Adipocyte (in vitro differentiated cells): Measurements from ENCODE around the gene CRKL.
A peak's percentile ranks its signal among the peaks of the same experiment; 100 is the strongest.

Source experiments
- DNase-seq: peaks from one replicate; pipeline ENCODE4 v3.0.0-alpha.2; 2015; ENCODE audit warnings: low read depth
- H3K27me3 ChIP-seq: replicated peaks from 2 replicates; pipeline ENCODE4 v1.7.0; 2013; ENCODE audit warnings: mild to moderate bottlenecking, low read length, moderate library complexity; ENCODE audit not compliant: control insufficient read depth, insufficient read depth
- H3K36me3 ChIP-seq: 2 replicates; pipeline ENCODE4 v1.7.0; 2013; ENCODE audit warnings: low read length, mild to moderate bottlenecking, moderate library complexity; ENCODE audit not compliant: control insufficient read depth, insufficient read depth, severe bottlenecking
- H3K4me1 ChIP-seq: 2 replicates; pipeline ENCODE4 v1.7.0; 2013; ENCODE audit warnings: mild to moderate bottlenecking, low read length, moderate library complexity; ENCODE audit not compliant: control insufficient read depth, insufficient read depth
- H3K4me3 ChIP-seq: 2 replicates; pipeline ENCODE4 v1.7.0; 2013; ENCODE audit warnings: mild to moderate bottlenecking, low read length, moderate library complexity
- H3K9ac ChIP-seq: 2 replicates; pipeline ENCODE4 v1.7.0; 2013; ENCODE audit warnings: mild to moderate bottlenecking, low read length, moderate library complexity
- H3K9me3 ChIP-seq: 2 replicates; pipeline ENCODE4 v1.7.0; 2013; ENCODE audit warnings: mild to moderate bottlenecking, low read length, moderate library complexity; ENCODE audit not compliant: control insufficient read depth

Gene CRKL

GRCh38 chr22:20982563-20982882, 65.3 kb downstream of the CRKL start:
- Histone ChIP-seq H3K4me3 (peak overlapping the region; percentile 98), H3K4me1 (peaks cover 30% of the 10 kb centered on the region), H3K9me3 (peaks cover 10% of the 10 kb centered on the region), H3K27me3 (no peaks in the 10 kb centered on the region), H3K36me3 (peaks cover 21% of the 10 kb centered on the region), H3K9ac (peak overlapping the region; percentile 97)
- no peak for DNase-seq

DNA sequence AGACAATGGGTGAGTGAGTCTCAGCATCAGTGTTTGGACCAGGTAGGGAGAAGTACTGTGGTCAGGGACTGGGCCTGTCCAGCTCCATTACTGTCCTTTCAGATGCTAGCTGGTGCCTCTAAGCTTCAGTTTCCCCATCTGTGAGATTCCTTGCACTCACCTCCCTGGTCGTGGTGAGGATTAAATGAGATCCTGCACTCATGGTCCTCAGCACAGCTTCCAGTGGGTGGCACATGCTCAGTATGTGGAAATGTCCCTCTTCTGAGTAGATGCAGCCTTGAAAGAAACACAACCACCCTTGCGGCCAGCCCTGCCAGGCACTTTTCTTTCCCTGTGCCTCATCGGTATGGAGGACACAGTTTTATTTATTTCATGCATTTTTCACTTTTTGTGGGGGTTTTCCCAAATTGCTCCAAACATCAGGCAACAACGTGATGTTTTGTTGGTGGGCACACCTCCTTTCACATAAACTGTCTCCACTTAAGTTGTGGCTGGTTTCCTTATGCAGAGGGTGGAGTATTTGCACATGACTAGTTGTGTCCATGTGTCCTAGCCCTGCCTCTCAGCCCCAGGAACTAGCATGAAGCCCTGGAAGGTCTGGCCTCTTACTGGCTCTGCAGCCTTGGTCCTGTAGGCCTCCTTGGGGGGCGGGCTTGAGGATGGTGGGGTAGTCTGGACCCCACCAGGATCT, 66.0 kb downstream of the CRKL start:
- Histone ChIP-seq H3K36me3 (peaks cover 28% of the 10 kb centered on the region), H3K9me3 (peaks cover 9% of the 10 kb centered on the region), H3K9ac (peak overlapping the region; percentile 97), H3K4me1 (peaks cover 30% of the 10 kb centered on the region), H3K27me3 (no peaks in the 10 kb centered on the region), H3K4me3 (peak overlapping the region; percentile 98)
- peak; percentile 32 for DNase-seq

DNA sequence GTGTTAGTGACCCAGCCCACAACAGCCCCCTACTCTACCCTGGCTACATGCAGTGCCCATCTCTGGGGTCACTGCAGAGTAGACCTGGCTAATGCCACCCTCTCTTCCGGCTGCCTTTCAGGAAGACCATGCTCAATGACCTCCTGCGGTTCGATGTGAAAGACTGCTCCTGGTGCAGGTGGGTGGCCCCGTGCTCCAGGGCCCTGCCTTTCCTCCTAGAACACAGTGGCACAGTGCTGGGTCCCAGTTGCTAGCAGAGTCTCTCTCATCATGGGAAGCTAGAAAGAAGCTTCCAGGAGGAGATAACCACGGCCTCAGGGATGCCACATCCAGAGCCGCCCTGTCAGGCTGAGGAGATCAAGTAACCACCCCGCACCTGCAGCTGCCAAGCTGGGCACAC, 68.5 kb downstream of the CRKL start:
- Histone ChIP-seq H3K9me3 (no peaks in the 10 kb centered on the region), H3K4me3 (no peak overlapping the region), H3K4me1 (peaks cover 21% of the 10 kb centered on the region), H3K27me3 (no peaks in the 10 kb centered on the region), H3K9ac (no peak overlapping the region), H3K36me3 (peaks cover 42% of the 10 kb centered on the region)
- no peak for DNase-seq

DNA sequence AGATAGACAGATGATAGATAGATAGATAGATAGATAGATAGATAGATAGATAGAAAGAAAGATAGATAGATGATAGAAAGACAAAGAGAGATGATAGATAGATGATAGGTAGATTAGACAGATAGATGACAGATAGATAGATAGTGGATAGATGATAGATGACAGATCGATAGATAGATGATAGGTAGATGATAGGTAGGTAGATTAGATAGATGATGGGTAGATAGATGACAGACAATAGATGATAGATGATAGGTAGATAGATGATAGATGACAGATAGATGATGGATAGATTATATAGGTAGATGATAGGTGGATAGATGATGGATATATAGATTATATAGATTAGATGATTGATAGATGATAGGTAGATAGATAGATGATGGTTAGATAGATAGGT, 69.2 kb downstream of the CRKL start:
- no peak for DNase-seq
- peaks cover 49% of the 10 kb centered on the region for H3K36me3 ChIP-seq
- H3K4me1 ChIP-seq = peaks cover 16% of the 10 kb centered on the region
- no peaks in the 10 kb centered on the region for H3K27me3 ChIP-seq
- no peak overlapping the region for H3K4me3 ChIP-seq
- no peak overlapping the region for H3K9ac ChIP-seq
- H3K9me3 ChIP-seq = no peaks in the 10 kb centered on the region

DNA sequence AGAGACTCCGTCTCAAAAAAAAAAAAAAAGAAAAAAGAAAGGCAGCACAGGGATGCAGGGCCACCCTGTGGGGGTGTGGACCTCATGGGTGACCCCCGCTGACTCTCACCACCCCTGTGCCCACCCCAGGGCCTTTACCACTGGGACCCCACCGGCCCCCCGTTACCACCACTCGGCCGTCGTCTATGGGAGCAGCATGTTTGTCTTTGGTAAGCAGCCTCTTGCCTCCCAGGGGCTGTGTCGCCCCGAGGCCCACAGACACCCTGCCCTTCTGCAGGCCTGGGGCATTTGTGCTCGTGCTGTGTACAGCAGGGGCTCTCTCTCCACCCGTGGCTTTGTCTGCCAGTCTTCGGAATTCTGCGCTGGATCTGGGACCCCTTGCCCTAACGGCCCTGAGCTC, 70.2 kb downstream of the CRKL start:
- Histone ChIP-seq H3K27me3 (no peaks in the 10 kb centered on the region), H3K9me3 (no peaks in the 10 kb centered on the region), H3K9ac (no peak overlapping the region), H3K4me3 (no peak overlapping the region), H3K4me1 (peaks cover 13% of the 10 kb centered on the region), H3K36me3 (peaks cover 59% of the 10 kb centered on the region)
- DNase-seq = no peak

DNA sequence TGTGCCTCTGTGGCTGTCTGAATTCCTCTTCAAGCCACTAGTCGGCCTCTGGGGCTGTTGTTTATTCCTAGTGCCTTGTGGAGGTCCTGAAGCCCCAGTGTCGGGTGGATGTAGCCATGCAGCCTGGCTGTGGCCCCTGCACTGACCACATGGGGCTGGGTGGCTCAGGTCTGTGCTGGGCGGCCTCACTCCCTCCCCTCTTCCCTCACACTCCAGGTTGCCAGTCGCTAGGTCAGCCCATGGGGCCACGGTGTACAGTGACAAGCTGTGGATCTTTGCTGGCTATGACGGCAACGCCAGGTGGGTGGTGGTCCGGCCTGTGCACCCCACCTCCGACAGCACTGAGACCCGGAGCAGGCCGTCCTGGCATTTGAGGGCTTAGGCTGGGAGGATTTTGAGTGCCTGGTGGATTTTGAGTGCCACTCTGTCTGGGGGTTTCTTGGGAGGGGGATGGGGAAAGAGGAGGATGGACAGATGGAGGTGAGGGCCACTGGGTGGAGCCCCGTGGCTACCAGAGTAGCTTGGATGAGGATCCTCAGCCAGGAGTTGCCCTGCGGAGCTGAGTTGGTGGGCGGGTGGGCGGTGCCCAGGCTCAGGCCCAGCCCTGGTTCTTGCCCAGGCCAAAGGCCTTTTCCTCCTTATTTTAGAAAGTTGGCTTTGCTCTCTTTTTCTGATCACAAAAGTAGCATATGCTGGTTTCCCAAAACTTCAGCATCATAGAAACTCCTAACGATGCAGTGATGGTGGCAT, 71.5 kb downstream of the CRKL start:
- no peaks in the 10 kb centered on the region for H3K27me3 ChIP-seq
- peaks cover under 1% of the 10 kb centered on the region for H3K4me1 ChIP-seq
- peaks cover 71% of the 10 kb centered on the region for H3K36me3 ChIP-seq
- no peak overlapping the region for H3K9ac ChIP-seq
- DNase-seq = no peak
- no peaks in the 10 kb centered on the region for H3K9me3 ChIP-seq
- H3K4me3 ChIP-seq = no peak overlapping the region

DNA sequence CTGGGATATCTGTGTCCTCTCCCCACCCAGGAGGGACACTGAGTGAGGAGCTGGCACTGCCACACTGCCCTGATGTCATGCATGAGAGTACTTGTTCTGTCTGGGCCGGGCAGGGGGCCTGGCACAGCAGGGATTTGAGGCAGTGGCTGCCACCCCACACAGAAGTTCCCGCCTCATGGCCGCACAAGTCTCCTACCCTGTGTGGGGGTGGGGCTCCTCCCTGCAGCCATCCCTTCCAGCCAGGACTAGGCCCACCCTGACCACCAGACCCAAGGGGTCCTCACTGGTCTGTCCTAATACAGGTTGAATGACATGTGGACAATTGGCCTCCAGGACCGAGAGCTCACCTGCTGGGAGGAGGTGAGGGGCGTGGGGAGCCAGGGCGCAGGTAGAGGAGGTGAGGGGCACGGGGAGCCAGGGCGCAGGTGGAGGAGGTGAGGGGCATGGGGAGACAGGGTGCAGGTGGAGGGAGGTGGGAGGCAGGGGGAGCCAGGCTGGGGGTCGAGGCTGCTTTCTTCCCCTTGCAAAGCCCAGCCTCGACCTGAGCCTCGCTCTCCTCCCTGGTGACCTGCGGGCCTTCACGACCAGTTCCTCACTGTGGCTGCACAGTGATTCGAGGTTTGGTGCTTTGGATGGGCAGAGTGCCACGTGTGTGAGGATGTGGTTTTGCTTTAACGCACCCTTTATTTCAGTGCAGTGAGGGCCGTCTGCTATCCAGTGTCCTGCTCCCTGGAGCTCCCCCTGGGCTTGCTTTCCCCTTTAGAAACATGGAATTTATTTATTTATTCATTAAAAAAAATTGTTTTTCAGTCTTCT, 72.3 kb downstream of the CRKL start:
- Histone ChIP-seq H3K9ac (no peak overlapping the region), H3K9me3 (no peaks in the 10 kb centered on the region), H3K4me3 (no peak overlapping the region), H3K4me1 (no peaks in the 10 kb centered on the region), H3K27me3 (no peaks in the 10 kb centered on the region), H3K36me3 (peaks cover 74% of the 10 kb centered on the region)
- no peak for DNase-seq

- Histone ChIP-seq H3K9ac (no peak overlapping the region), H3K36me3 (peaks cover 74% of the 10 kb centered on the region), H3K4me3 (no peak overlapping the region), H3K4me1 (no peaks in the 10 kb centered on the region), H3K27me3 (no peaks in the 10 kb centered on the region), H3K9me3 (no peaks in the 10 kb centered on the region)
- no peak for DNase-seq
Measured at GRCh38 chr22:20990184-20991180, 73.3 kb downstream of the CRKL start.

DNA sequence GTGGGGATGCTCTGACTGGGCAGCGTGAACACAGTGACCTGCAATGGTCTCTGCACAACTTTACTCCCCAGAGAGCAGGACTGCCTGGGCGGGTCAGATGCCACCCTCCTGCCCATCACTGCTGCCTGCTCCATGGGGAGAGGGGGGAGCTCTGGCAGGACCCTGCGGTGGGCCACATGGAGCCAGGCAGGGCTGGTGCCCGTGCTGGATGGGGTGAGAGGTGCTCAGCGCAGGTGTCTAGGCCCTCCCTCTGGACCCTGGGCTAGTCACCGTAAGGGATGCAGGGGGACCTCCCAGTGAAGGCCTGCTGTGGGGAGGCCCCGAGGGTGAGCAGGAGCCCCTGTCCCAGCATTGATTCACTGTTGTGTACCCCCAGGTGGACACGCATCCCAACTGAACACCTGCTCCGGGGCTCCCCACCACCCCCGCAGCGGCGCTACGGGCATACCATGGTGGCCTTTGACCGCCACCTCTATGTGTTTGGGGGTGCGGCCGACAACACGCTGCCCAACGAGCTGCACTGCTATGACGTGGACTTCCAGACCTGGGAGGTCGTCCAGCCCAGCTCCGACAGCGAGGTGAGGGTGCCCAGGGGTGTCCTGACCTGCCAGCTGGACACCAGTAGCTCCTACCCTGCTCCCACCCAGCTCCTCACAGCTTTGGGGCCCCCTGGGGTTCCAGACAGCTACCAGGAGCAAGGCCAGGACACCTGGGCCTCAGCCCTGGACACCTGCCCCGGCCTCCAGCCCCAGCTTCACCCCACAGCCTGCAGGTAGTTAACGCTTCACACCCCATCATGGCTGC, 74.2 kb downstream of the CRKL start:
- no peak for DNase-seq
- peaks cover 70% of the 10 kb centered on the region for H3K36me3 ChIP-seq
- H3K27me3 ChIP-seq = no peaks in the 10 kb centered on the region
- H3K4me3 ChIP-seq = no peak overlapping the region
- no peak overlapping the region for H3K9ac ChIP-seq
- no peaks in the 10 kb centered on the region for H3K9me3 ChIP-seq
- H3K4me1 ChIP-seq = no peaks in the 10 kb centered on the region

GRCh38 chr22:20992056-20992442, 74.8 kb downstream of the CRKL start:
- Histone ChIP-seq H3K4me1 (no peaks in the 10 kb centered on the region), H3K9me3 (no peaks in the 10 kb centered on the region), H3K27me3 (no peaks in the 10 kb centered on the region), H3K4me3 (no peak overlapping the region), H3K36me3 (peaks cover 72% of the 10 kb centered on the region), H3K9ac (no peak overlapping the region)
- DNase-seq = no peak
